GM12878 (cell line): Measurements from ENCODE around the gene SRMS. TPM values are rescaled to one million over a fixed set of nuclear protein-coding genes. Genes with fewer than 3 reads are reported as not detected.
A peak's percentile ranks its signal among the peaks of the same experiment; 100 is the strongest.

Experiments
- ATAC-seq: fragments of 200-7000 bp; cut with Tn5 transposase; 3 replicates; pipeline ENCODE4 v1.9.1; 2020; ENCODE audit warnings: mild to moderate bottlenecking, moderate library complexity
- BruUV-seq: library from RNA; stranded (reverse); fragments of 400-500 nt; replicated peaks from 2 replicates; lab custom pipeline; 2021; lab: Mats Ljungman, UMichigan
- CTCF ChIA-PET: fragments of 300-600 bp; sonication (Branson Sonifier 250); formaldehyde crosslinking; extraction: SDS; loops from one replicate; lab custom pipeline; 2021; ENCODE audit warnings: inconsistent platforms; lab: Yijun Ruan, JAX
- POLR2A ChIA-PET: fragments of 350-600 bp; formaldehyde crosslinking; extraction: SDS; loops from one replicate; lab custom pipeline; 2021; ENCODE audit warnings: inconsistent platforms; lab: Charles Lee
- RAD21 ChIA-PET: fragments of 300-600 bp; sonication (Branson Sonifier 250); formaldehyde crosslinking; loops from one replicate; lab custom pipeline; 2023; ENCODE audit warnings: antibody characterized with exemption; ENCODE audit not compliant: unreplicated experiment; lab: Charles Lee
- SMC1A ChIA-PET: fragments of 300-600 bp; sonication (Branson Sonifier 250); formaldehyde crosslinking; loops from one replicate; lab custom pipeline; 2023; ENCODE audit not compliant: unreplicated experiment, uncharacterized antibody; lab: Charles Lee
- DNase-seq: peaks from one replicate; pipeline ENCODE4 v3.0.0-alpha.2; 2011; ENCODE audit warnings: low read depth, low spot score
- FAIRE-seq: peaks from 3 replicates; lab custom pipeline; 2011; peaks lifted over from hg19 to GRCh38; lab: Jason Lieb, UNC
- H2AFZ ChIP-seq: 2 replicates; pipeline ENCODE4 v1.6.0; 2011; ENCODE audit warnings: low read depth, low read length, control low read depth; ENCODE audit not compliant: control insufficient read depth
- H3K27ac ChIP-seq: 2 replicates; pipeline ENCODE4 v1.5.1; 2011; ENCODE audit warnings: control low read depth; ENCODE audit not compliant: control insufficient read depth, insufficient read depth
- H3K27me3 ChIP-seq, 2 experiments: replicated peaks in 1 of 2; 2 replicates each; pipeline versions ENCODE4 v1.6.0 to v1.6.1; 2011; ENCODE audit warnings: low read length in 1 of 2; ENCODE audit not compliant: control insufficient read depth in 2 of 2, insufficient read depth in 2 of 2
- H3K36me3 ChIP-seq, 2 experiments: 2 replicates each; pipeline ENCODE4 v1.5.1; 2011; ENCODE audit warnings: low read length in 1 of 2; ENCODE audit not compliant: control insufficient read depth in 2 of 2, insufficient read depth in 2 of 2
- H3K4me1 ChIP-seq: 2 replicates; pipeline ENCODE4 v1.6.1; 2011; ENCODE audit warnings: mild to moderate bottlenecking, low read length, moderate library complexity, mixed read lengths; ENCODE audit not compliant: control insufficient read depth, insufficient read depth
- H3K4me2 ChIP-seq: 2 replicates; pipeline ENCODE4 v1.6.0; 2011; ENCODE audit warnings: control low read depth; ENCODE audit not compliant: control insufficient read depth, insufficient read depth
- H3K4me3 ChIP-seq: fragments of 200-600 bp; sonication (generic); 2 replicates; pipeline ENCODE4 v1.5.1; 2016
- H3K79me2 ChIP-seq: 2 replicates; pipeline ENCODE4 v1.6.0; 2011; ENCODE audit warnings: low read length; ENCODE audit not compliant: control insufficient read depth, insufficient read depth
- H3K9ac ChIP-seq: 2 replicates; pipeline ENCODE4 v1.8.0; 2011; ENCODE audit warnings: low read length, control low read depth, mixed read lengths; ENCODE audit not compliant: control insufficient read depth, insufficient read depth
- H3K9me3 ChIP-seq: replicated peaks from 3 replicates; pipeline ENCODE4 v1.5.1; 2011; ENCODE audit warnings: mild to moderate bottlenecking, low read length; ENCODE audit not compliant: control insufficient read depth, insufficient read depth
- H4K20me1 ChIP-seq: 2 replicates; pipeline ENCODE4 v1.6.0; 2011; ENCODE audit not compliant: control insufficient read depth, insufficient read depth
- BACH1 ChIP-seq: fragments of 450-650 bp; IDR thresholded peaks from 2 replicates; pipeline ENCODE4 v1.6.1; 2017; ENCODE audit warnings: mild to moderate bottlenecking, borderline replicate concordance
- BCL11A ChIP-seq: IDR thresholded peaks from 2 replicates; pipeline ENCODE4 v1.6.1; 2011; ENCODE audit warnings: low read depth, low read length
- CREB1 ChIP-seq: IDR thresholded peaks from 2 replicates; pipeline ENCODE4 v1.6.1; 2012; ENCODE audit warnings: low read depth, mild to moderate bottlenecking, inconsistent platforms
- CUX1 ChIP-seq: IDR thresholded peaks from 2 replicates; pipeline ENCODE4 v1.6.1; 2012; ENCODE audit warnings: improper control_type of control experiment, low read depth, low read length; ENCODE audit not compliant: insufficient replicate concordance
- IKZF1 ChIP-seq: fragments of 450-650 bp; conservative IDR thresholded peaks from 2 replicates; pipeline ENCODE4 v1.6.1; 2017; ENCODE audit warnings: antibody characterized with exemption, mild to moderate bottlenecking
- NRF1 ChIP-seq: conservative IDR thresholded peaks from 2 replicates; pipeline ENCODE4 v1.6.1; 2011; ENCODE audit warnings: mild to moderate bottlenecking, low read depth, low read length, improper control_type of control experiment
- POLR2AphosphoS5 ChIP-seq: IDR thresholded peaks from 2 replicates; pipeline ENCODE4 v1.6.1; 2011; ENCODE audit warnings: mild to moderate bottlenecking, low read length, inconsistent platforms
- POU2F2 ChIP-seq: IDR thresholded peaks from 3 replicates; pipeline ENCODE4 v1.6.1; 2011; ENCODE audit warnings: low read depth, mild to moderate bottlenecking, low read length, borderline replicate concordance
- RAD21 ChIP-seq: IDR thresholded peaks from 2 replicates; pipeline ENCODE4 v1.6.1; 2011; ENCODE audit warnings: mild to moderate bottlenecking, low read depth, low read length, moderate library complexity; ENCODE audit not compliant: insufficient read depth
- RBBP5 ChIP-seq: fragments of 200-600 bp; sonication (generic); conservative IDR thresholded peaks from 2 replicates; pipeline ENCODE4 v1.6.1; 2016
- SKIL ChIP-seq: fragments of 450-650 bp; IDR thresholded peaks from 2 replicates; pipeline ENCODE4 v1.6.1; 2017; ENCODE audit warnings: mild to moderate bottlenecking, low read depth, inconsistent platforms; ENCODE audit not compliant: poor library complexity, severe bottlenecking
- SMARCA5 ChIP-seq: fragments of 450-650 bp; IDR thresholded peaks from 2 replicates; pipeline ENCODE4 v1.6.1; 2017; ENCODE audit warnings: mild to moderate bottlenecking
- SUPT20H ChIP-seq: IDR thresholded peaks from 2 replicates; pipeline ENCODE4 v1.6.1; 2011; ENCODE audit warnings: low read depth, mild to moderate bottlenecking, low read length, moderate library complexity, borderline replicate concordance; ENCODE audit not compliant: control insufficient read depth
- TAF1 ChIP-seq: IDR thresholded peaks from 2 replicates; pipeline ENCODE4 v1.6.1; 2011; ENCODE audit warnings: mild to moderate bottlenecking, low read depth, low read length, borderline replicate concordance
- ZNF207 ChIP-seq: fragments of 450-650 bp; IDR thresholded peaks from 2 replicates; pipeline ENCODE4 v1.6.1; 2014; ENCODE audit warnings: antibody characterized with exemption, mild to moderate bottlenecking, borderline replicate concordance
- ZSCAN29 ChIP-seq: fragments of 450-650 bp; IDR thresholded peaks from 2 replicates; pipeline ENCODE4 v1.6.1; 2017; ENCODE audit warnings: mild to moderate bottlenecking, moderate library complexity
- WGBS: methylation state at CpG from one replicate; pipeline ENCODE4 v1.1.6; 2016; ENCODE audit warnings: low lambda C conversion rate; ENCODE audit not compliant: insufficient replicate concordance, insufficient coverage; ENCODE audit errors: missing lambda C conversion rate; 5-methylcytosine and 5-hydroxymethylcytosine counted together
- in situ Hi-C: fragments of 300-500 bp; cut with MboI; formaldehyde crosslinking; loops from 9 replicates; pipeline ENCODE4 v1.14.3; 2018; ENCODE audit warnings: mixed read lengths
- intact Hi-C: fragments of 100-400 bp; cut with micrococcal nuclease; formaldehyde crosslinking; loops from one replicate; pipeline ENCODE4 v1.14.2; 2022; ENCODE audit not compliant: unreplicated experiment
- polyA plus RNA-seq, 11 experiments: library from polyadenylated mRNA; depleted of rRNA in 4 of 11; unstranded in 6 of 11; stranded (reverse) in 5 of 11; fragments of >200 nt; fragmentation: Nextera tagmentation in 4 of 11; fragmentation: Illumina TruSeq in 1 of 11; extraction: Ambion mirVana in 4 of 11; extraction: Trizol in 1 of 11; gene quantifications; 1 replicate in 1 of 11; 2 replicates in 10 of 11; pipeline versions ENCODE4 v1.2.1 to v1.2.3, GENCODE V29; 2011 to 2016; ENCODE audit warnings: inconsistent platforms in 2 of 11, missing spikeins in 2 of 11, low read depth in 1 of 11
- total RNA-seq, 4 experiments: library from RNA; depleted of rRNA in 3 of 4; stranded (reverse); fragments of >200 nt in 3 of 4; fragmentation: Illumina TruSeq in 1 of 4; extraction: Trizol in 1 of 4; gene quantifications; 2 replicates each; pipeline versions ENCODE4 v1.2.1 to v1.2.3, GENCODE V29; 2013 to 2021
- TF ChIP-seq, protein P1 (sequence below): IDR thresholded peaks from 2 replicates; pipeline ENCODE4 v1.6.1; 2012; ENCODE audit warnings: low read depth, low read length, improper control_type of control experiment

The SRMS gene
- total and polyA plus RNA-seq, 10 of the 15 experiments (the other 5 are each of a cell fraction or from before 2014, with no cell fraction given), result not detected

DNA sequence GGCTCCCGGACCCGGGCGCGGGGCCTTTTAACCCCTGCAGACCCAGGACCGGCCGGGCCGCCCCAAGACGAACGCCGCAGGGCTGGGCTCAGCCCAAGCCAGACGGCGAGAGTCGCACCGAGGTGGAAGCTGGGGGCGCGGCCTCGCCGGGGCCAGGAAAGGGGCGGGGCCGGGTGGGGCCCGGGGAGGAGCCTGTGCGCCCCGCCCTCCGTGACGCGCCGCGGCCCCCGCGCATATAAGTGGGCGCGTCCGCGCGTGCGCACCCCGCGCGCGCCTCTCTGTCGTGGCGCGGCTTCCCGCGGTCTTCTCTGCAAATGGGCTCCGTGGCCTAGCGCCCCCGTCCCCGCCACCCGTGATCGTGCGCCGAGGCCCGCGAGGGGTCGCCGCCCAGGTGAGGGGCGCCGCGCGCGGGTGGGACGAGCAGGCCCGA lies 27.0 kb downstream of the SRMS start, which contains the start of gene PPDPF:
Gene PPDPF, plus strand, starts transcription at position 262 of the 430 bp plus-strand sequence. CDS start 544 bp downstream, outside the sequence.
- RAD21 ChIA-PET, result interaction anchor here (0.6 to 2.4 kb wide), 3 partner anchors 8 to 121 kb away, joined by 5 to 20 read pairs (median 6); partner anchors contain the start of gene PTK6
- CTCF ChIA-PET, result interaction anchor here (1.1 to 2.1 kb wide), 2 partner anchors 17 to 79 kb away, joined by 5 to 6 read pairs; no protein-coding TSS in a partner anchor
- no peaks in the 10 kb centered on the region for H4K20me1 ChIP-seq
- in situ Hi-C loops, result no loop called here
- peak within 1 kb of the TSS; percentile 58 for H3K27ac ChIP-seq
- no peaks in the 10 kb centered on the region for H3K27me3 ChIP-seq
- no peak for FAIRE-seq
- H2AFZ ChIP-seq, result peak within 1 kb of the TSS; percentile 79
- peak within 1 kb of the TSS; percentile 86 for H3K4me3 ChIP-seq
- peaks cover 0 to 2% of the 10 kb centered on the region in 2 experiments; a peak in 1 of 4 replicates for H3K36me3 ChIP-seq
- 3% methylated on average over 35 of the region's 64 CpGs for WGBS
- POLR2A ChIA-PET, result interaction anchor here (1.2 to 3.8 kb wide), 5 partner anchors 9 to 121 kb away, joined by 3 to 33 read pairs (median 6); partner anchors contain the start of gene PTK6
- peak within 1 kb of the TSS; percentile 99 for H3K4me2 ChIP-seq
- ATAC-seq, result peak; percentile 90
- no peak for DNase-seq
- H3K9ac ChIP-seq, result peak within 1 kb of the TSS; percentile 80
- peaks cover 4% of the 10 kb centered on the region for H3K4me1 ChIP-seq
- H3K9me3 ChIP-seq, result peaks cover 4% of the 10 kb centered on the region; the same call in 2 of the 3 replicates
- SMC1A ChIA-PET, result interaction anchor here (1.2 kb wide), 1 partner anchor 79 kb away, joined by 7 read pairs; no protein-coding TSS in a partner anchor
- intact Hi-C loops, result no loop called here
- H3K79me2 ChIP-seq, result peaks cover 8% of the 10 kb centered on the region
- BruUV-seq, result no TSS peak
- TF ChIP-seq, protein P1, sequence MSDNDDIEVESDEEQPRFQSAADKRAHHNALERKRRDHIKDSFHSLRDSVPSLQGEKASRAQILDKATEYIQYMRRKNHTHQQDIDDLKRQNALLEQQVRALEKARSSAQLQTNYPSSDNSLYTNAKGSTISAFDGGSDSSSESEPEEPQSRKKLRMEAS, result 0 out of 2 replicates have a peak, but pooled peaks have one; percentile 23
- peak; percentile 65 for TF ChIP-seq NRF1
- TF ChIP-seq BCL11A, result no peak
- TF ChIP-seq SUPT20H, result no peak
- peak; percentile 80 for TF ChIP-seq TAF1
- no peak for TF ChIP-seq CUX1
- TF ChIP-seq BACH1, result peak; percentile 57
- no peak for TF ChIP-seq RBBP5
- TF ChIP-seq IKZF1, result peak; percentile 10; the same call in 1 of the 2 replicates
- TF ChIP-seq RAD21, result no peak
- TF ChIP-seq CREB1, result peak; percentile 59; the same call in 1 of the 2 replicates
- no peak for TF ChIP-seq SMARCA5
- peak; percentile 65; the same call in 1 of the 3 replicates for TF ChIP-seq POU2F2
- no peak for TF ChIP-seq ZNF207
- TF ChIP-seq ZSCAN29, result no peak
- peak; percentile 89 for TF ChIP-seq POLR2AphosphoS5
- no peak for TF ChIP-seq SKIL
